AG10803 (cell line): ENCODE measurements around the gene TNRC18.

Source experiments
- DNase-seq: peaks from one replicate; pipeline ENCODE4 v3.0.0; 2010; ENCODE audit warnings: low read depth
- H3K4me3 ChIP-seq: 2 replicates; pipeline ENCODE4 v1.5.1; 2011; ENCODE audit warnings: mild to moderate bottlenecking, low read length, control low read depth
- TF ChIP-seq, protein P1 (sequence below): conservative IDR thresholded peaks from 2 replicates; pipeline ENCODE4 v1.5.1; 2011; ENCODE audit warnings: mild to moderate bottlenecking, low read length, control low read depth, inconsistent platforms

TNRC18 gene

DNA sequence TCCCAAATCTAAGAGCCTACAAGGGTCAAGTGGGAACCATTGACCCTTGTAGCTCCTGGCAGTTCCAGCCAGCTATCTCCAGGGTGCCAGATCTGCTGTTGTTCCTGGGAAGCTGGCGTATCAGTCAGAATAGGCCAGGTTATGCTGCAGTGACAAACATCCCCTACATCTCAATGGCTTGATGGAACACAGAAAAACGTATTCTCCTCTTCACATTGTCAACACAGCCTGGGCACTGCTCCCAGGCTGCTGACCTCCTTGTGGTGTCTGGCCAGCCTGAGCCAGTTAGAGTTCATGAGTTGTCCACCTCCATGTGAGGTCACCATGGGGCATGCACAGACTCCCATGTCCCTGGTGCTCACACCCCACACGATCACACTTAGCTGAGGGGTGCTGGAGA, 9.5 kb upstream of the TNRC18 start:
- TF ChIP-seq, protein P1, sequence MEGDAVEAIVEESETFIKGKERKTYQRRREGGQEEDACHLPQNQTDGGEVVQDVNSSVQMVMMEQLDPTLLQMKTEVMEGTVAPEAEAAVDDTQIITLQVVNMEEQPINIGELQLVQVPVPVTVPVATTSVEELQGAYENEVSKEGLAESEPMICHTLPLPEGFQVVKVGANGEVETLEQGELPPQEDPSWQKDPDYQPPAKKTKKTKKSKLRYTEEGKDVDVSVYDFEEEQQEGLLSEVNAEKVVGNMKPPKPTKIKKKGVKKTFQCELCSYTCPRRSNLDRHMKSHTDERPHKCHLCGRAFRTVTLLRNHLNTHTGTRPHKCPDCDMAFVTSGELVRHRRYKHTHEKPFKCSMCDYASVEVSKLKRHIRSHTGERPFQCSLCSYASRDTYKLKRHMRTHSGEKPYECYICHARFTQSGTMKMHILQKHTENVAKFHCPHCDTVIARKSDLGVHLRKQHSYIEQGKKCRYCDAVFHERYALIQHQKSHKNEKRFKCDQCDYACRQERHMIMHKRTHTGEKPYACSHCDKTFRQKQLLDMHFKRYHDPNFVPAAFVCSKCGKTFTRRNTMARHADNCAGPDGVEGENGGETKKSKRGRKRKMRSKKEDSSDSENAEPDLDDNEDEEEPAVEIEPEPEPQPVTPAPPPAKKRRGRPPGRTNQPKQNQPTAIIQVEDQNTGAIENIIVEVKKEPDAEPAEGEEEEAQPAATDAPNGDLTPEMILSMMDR = no peak

DNA sequence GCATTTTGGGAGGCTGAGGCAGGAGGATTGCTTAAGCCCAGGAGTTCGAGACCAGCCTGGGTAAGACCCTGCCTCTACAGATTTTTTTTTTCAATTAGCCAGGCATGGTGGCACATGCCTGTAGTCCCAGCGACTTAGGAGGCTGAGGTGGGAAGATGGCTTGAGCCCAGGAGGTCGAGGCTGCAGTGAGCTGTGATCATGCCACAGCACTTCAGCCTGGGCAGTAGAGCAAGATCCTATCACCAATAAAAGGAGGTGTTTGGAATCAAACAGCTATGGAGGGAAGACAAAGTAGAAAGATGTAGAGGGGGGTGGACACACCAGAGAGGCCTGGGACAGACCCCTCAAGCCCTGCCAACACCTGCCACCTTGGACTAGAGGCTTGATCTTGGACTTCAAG, 9.1 kb upstream of the TNRC18 start:
- no peak for DNase-seq
- H3K4me3 ChIP-seq = no peak overlapping the region
- TF ChIP-seq, protein P1 = no peak

More for the DNA sequence above, 9.5 kb upstream of the TNRC18 start:
- no peak for DNase-seq
- no peak overlapping the region for H3K4me3 ChIP-seq

DNA sequence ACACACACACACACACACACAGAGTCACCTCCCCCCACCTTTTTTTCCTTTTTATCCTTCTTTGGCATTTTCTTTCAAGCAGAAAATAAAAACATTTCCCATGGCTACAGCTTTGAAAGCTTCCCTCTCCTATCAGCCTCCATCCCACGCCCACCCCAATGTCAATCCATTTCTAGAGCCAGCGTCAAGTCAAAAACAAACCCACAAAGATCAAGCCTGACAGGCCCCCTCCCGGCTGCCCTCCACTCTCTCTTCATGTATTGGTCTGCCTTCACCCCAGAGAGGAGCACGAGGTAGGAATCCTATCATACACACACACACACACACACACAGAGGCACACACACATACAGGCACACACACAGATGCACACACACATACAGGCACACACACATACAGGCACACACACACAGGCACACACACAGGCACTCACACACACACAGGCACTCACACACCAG, 8.0 kb upstream of the TNRC18 start:
- TF ChIP-seq, protein P1 = no peak
- H3K4me3 ChIP-seq = no peak overlapping the region
- no peak for DNase-seq

DNA sequence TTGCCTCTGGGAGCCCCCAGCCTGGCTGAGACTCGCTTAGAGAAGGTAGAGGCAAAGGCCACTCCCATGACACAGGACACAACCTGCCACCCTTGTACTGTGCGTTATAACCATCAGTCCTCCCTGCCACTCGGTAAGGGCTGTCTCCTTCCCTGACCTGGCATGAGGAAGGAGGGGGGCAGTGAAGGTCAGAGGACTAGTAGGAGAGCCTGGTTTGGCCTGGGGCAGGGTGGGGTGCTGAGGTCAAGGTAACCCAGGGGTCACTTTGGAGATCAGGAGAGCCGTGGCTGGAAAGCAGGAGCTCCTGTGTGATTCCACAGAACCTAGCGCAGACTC, 6.9 kb upstream of the TNRC18 start:
- DNase-seq = no peak
- TF ChIP-seq, protein P1 = no peak
- H3K4me3 ChIP-seq = peak overlapping the region; percentile 94

DNA sequence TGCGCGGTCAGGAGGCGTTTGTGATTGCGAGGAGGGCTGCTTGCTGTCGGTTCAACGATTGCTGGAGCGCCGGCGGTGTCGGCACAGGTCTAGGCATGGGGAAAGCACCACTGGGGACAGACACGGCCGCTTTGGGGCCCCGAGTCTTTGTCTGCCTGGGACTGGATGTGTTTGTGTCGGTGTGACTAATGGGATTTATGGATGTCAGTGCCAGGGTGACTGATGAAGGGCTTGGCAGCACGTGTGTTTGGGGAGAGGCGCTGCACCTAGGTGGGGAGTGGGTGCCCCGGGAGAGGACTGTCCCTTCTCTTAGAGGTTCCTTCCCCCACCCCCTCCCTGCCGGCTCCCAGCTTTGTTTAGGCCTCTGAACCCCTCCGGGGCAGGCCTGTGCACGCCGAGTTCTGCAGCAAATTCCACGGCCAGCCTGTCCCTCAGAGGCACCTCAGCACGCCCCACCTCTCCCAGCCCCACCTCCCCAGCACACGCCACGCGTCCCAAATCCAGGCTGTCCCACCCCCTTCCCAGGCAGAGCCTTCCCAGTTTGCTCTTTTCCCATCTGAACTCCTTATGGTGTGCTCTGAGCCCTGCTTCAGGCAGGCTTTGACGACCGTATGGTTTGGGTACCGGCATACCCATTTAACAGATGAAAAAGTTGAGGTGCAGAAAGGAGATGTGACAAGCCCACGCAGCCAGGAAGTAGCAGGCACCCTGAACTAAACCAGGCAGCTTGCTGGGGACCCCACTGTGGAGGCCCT, 6.4 kb upstream of the TNRC18 start:
- TF ChIP-seq, protein P1 = no peak
- peak; percentile 82 for DNase-seq
- H3K4me3 ChIP-seq = peak overlapping the region; percentile 94

DNA sequence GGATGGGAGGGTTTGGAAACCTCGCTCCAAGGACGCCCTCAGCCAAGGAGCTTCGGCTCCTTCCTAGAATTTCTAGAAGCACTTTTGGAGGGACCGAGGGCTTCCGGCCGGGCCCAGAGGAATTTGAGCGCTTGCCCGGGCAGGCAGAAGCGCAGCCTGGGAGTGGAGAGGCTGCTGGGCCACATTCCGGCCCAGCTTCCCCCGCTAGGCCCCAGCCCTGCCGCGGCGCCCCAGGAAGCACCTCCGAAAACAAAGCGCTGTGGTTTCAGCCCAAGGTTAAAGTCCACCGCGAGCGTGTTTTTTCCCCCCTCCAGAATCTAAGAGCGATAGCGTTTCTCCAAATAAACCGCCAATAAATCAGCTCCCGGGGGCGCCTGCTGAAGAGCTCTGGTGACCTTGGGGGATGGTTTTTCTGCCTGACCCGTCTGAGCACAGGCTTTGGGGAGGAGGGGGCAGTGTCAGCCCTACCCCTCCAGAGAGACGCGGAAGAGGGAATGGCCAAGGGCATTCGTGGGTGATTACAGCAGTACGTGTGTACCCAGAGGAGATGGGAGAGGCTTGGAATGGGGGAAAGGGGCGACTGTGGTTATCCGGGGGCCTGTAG, 5.7 kb upstream of the TNRC18 start:
- H3K4me3 ChIP-seq = peak overlapping the region; percentile 94
- TF ChIP-seq, protein P1 = no peak
- DNase-seq = peak; percentile 40

DNA sequence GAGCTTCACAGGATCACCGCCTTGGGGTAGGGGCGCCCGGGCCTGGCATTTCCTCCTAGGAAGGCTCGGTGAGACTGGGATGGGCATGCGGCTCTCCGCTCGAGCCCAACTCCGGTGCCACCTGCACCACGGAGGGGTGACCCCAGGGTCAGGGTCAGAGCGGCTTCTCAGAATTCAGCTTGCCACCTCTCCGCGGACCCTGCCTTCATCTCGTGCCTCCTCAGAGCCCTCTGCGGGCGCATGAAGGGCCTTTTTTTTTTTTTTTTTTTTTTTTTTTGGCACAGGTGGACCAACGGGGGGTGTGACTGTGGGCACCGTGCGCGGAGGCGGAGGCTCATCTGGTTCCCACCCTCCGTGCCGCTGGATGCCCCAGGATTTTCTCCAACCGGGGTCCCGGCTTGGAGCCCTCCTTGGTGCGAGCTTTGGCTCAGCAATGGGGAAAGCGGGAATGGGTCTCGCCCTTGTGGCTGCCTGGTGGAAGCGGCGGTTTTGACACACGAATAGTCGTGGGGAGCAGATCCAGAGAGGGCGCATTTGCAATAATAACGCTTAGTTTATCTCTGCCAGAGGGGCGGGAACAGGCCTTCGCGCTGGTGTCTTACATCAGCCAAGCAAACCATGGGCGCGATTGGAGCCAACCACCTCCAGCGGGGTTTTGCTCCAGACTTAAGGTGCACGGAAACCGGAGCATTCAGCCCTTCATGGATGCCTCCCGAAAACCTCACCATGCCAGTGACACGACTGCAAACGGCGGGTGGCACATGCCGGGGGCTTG, 5.0 kb upstream of the TNRC18 start:
- TF ChIP-seq, protein P1 = peak; percentile 37
- peak; percentile 90 for DNase-seq
- peak overlapping the region; percentile 94 for H3K4me3 ChIP-seq
